ENCODE results near the gene TRIM46. TPM values are rescaled to one million over a fixed set of nuclear protein-coding genes. Genes with fewer than 3 reads are reported as not detected.
"Not testable (repeated sequence)": the region's sequence is repeated elsewhere in the genome, so short reads cannot be mapped to it uniquely, and the experiment has no call there.

The TRIM46 gene
- total RNA-seq, 2 donors from 2014 or later = 0.14 to 1.6 TPM

DNA sequence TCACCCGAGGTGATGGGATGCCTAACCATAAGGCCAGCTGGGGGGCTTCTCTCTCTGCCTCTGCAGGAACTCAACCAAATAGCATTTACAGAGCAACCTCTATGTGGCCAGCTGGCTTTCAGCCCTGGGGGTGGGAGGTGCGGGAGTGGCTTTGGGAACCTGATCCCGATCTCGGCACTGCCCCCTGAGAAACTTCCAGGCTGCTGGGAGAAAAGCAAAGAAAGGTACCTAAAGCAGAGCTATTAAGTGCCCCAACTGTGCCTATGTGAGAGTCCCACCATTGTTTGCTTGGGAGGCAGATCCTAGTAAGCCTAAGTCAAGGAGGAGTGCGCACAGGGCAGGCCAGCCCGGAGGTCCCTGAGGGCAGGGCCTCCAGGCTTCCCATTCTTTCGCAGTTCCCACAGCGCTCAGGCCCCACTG is 7.6 kb upstream of the TRIM46 start:
- 61% methylated on average over 8 of the region's 8 CpGs for WGBS
- TF ChIP-seq, protein P1, sequence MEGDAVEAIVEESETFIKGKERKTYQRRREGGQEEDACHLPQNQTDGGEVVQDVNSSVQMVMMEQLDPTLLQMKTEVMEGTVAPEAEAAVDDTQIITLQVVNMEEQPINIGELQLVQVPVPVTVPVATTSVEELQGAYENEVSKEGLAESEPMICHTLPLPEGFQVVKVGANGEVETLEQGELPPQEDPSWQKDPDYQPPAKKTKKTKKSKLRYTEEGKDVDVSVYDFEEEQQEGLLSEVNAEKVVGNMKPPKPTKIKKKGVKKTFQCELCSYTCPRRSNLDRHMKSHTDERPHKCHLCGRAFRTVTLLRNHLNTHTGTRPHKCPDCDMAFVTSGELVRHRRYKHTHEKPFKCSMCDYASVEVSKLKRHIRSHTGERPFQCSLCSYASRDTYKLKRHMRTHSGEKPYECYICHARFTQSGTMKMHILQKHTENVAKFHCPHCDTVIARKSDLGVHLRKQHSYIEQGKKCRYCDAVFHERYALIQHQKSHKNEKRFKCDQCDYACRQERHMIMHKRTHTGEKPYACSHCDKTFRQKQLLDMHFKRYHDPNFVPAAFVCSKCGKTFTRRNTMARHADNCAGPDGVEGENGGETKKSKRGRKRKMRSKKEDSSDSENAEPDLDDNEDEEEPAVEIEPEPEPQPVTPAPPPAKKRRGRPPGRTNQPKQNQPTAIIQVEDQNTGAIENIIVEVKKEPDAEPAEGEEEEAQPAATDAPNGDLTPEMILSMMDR (IDR thresholded peaks at IDR 0.05) = no peak
- TF ChIP-seq POLR2A (IDR thresholded peaks at IDR 0.05) = no peak
- Histone ChIP-seq H3K27me3 (replicated peaks; ENCODE audit: insufficient read depth) (no peaks in the 10 kb centered on the region), H3K36me3 (peaks cover 0 to 11% of the 10 kb centered on the region in 2 donors), H3K4me3 (no peak overlapping the region), H3K9me3 (no peaks in the 10 kb centered on the region), H3K27ac (peak overlapping the region in 1 of 2 donors; percentile 14), H3K4me1 (replicated peaks) (peaks cover 3% of the 10 kb centered on the region)
- intact Hi-C loops (cut with DNase I) = loop anchor here (2.0 to 5.0 kb wide), 2 partner anchors 34 to 71 kb away; no protein-coding TSS in a partner anchor
- no peak for DNase-seq (ENCODE audit: low spot score)

DNA sequence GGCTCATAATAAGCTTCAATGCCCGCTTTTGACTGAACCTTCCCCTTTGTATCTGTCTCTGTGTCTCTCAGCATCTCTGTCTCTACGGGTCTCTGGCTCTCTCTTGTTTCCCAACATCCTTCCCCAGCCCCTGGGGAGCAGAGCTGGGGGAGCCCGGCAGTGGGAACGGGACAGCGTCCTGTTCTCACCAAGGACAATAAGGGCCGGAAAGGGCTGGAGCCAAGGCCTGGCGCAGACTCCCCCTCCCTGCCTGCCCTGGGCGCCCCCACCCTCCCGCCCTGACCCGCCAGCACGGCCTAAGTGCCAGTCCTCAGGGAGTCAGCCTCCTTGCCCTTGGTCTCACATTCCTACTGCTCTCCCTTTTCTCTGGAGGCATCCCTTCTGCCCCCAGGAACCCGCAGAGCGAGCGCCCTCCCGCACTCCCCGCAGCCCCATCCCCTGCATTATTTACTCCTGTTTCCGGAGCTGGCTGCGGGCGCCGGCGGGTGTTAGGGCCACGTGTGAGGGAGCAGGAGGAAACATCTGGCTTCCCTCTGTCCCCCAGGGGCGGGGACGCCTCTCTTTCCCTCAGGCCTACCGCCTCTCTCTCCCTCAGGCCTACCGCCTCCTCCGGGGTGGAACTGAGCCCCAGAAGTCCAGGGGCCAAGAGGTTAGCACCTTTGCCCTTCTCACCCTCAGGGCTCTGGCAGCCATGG is 7.0 kb upstream of the TRIM46 start:
- Histone ChIP-seq H3K4me3 (no peak overlapping the region), H3K4me1 (replicated peaks) (peaks cover 3% of the 10 kb centered on the region), H3K27me3 (replicated peaks; ENCODE audit: insufficient read depth) (no peaks in the 10 kb centered on the region), H3K9me3 (no peaks in the 10 kb centered on the region), H3K36me3 (peaks cover 0 to 11% of the 10 kb centered on the region in 2 donors), H3K27ac (peak overlapping the region; percentile 10 to 14)
- TF ChIP-seq, protein P1 (IDR thresholded peaks at IDR 0.05) = no peak
- TF ChIP-seq POLR2AphosphoS5 (IDR thresholded peaks at IDR 0.05) (no peak), POLR2A (IDR thresholded peaks at IDR 0.05) (no peak)
- intact Hi-C loops (cut with DNase I) = loop anchor here (2.0 to 5.0 kb wide), 2 partner anchors 34 to 72 kb away; no protein-coding TSS in a partner anchor
- no peak for DNase-seq (ENCODE audit: low spot score)
- WGBS = 29% methylated on average over 26 of the region's 27 CpGs

DNA sequence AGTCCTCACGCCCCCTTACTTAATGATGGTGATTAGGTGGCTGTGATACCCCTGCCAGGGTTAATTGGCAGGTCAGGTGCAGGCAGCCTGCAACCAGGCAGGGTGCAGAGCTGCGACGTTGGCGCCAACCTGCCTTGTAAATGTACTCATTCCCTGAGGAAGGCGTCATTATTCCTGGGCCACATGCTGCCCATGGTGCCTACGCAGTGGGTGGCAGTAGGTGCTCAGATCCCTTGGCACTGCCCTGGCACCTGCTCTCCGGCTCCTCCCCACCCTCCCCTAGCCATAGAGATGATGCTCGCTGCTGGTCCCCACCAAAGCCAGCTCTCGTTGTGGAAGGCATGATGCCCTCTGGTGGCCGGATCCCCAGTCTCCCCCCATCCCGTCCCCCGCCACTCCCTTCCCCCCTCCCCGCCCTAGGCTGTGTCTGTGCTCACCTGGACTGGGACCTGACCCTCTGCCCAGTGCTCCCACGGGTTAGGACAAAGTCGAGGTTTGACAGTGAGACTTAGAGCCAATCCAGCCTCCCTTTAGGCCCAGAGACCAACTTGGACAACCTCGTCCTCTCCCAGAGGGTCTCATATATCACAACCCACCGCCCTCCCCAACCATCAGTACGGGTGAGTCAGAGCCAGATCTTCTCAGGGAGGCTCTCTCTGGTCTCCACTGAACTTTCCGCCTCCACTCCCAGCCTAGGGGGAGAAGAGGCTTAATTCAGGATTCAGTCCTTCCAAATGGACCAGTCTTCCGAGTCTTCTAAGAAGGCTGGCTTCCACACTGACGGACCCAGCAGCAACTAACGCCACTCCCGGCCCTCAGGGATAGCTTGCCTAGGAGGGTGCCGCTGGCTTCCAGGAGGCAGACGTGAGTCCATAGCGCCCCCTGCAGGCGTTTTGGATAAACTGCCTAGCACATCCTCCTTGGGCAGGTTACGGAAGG is 6.2 kb upstream of the TRIM46 start:
- TF ChIP-seq POLR2AphosphoS5 (IDR thresholded peaks at IDR 0.05) (peak; percentile 73), POLR2A (IDR thresholded peaks at IDR 0.05) (no peak)
- TF ChIP-seq, protein P1 (IDR thresholded peaks at IDR 0.05) = peak; percentile 78 to 97 (median 95)
- intact Hi-C loops (cut with DNase I) = loop anchor here (2.0 to 5.0 kb wide), 2 partner anchors 35 to 73 kb away; no protein-coding TSS in a partner anchor
- H3K4me1 ChIP-seq (replicated peaks) = peaks cover 3% of the 10 kb centered on the region
- 4% methylated on average over 28 of the region's 28 CpGs for WGBS
- H3K27ac ChIP-seq = peak overlapping the region; percentile 48 to 58
- H3K4me3 ChIP-seq = no peak overlapping the region
- peak; percentile 87 for DNase-seq (ENCODE audit: low spot score)
- peaks cover 0 to 11% of the 10 kb centered on the region in 2 donors for H3K36me3 ChIP-seq
- H3K9me3 ChIP-seq = no peaks in the 10 kb centered on the region
- no peaks in the 10 kb centered on the region for H3K27me3 ChIP-seq (replicated peaks; ENCODE audit: insufficient read depth)

DNA sequence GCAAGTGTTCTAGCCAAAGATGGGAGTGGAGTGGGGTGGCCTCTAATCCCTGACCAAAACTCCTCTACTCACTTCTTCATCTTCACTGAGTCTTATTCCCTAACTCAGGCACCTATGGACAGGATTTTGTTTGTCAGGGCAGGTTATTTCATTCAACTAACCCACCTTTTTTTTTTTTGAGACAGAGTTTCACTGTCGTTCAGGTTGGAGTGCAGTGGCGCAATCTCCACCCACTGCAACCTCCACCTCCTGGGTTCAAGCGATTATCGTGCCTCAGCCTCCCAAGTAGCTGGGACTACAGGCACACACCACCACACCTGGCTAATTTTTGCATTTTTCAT is 5.6 kb upstream of the TRIM46 start:
- WGBS = 44% methylated on average over 4 of the region's 4 CpGs
- intact Hi-C loops (cut with DNase I) = loop anchor here (5.0 kb wide), 1 partner anchor 36 kb away; no protein-coding TSS in a partner anchor

More for the DNA sequence above, 5.6 kb upstream of the TRIM46 start:
- H3K27me3 ChIP-seq (replicated peaks; ENCODE audit: insufficient read depth); H3K27ac ChIP-seq; H3K9me3 ChIP-seq; DNase-seq (ENCODE audit: low spot score); H3K4me1 ChIP-seq (replicated peaks); H3K4me3 ChIP-seq: not testable (repeated sequence)
- H3K36me3 ChIP-seq = peaks cover 0 to 11% of the 10 kb centered on the region in 2 donors

Measured in prostate gland (tissue), 2 donors.